Left kidney (tissue), 8 donors: ENCODE measurements around the gene ADARB1. TPM values are rescaled to one million over a fixed set of nuclear protein-coding genes. Genes with fewer than 3 reads are reported as not detected.
"Not testable (repeated sequence)": the region's sequence is repeated elsewhere in the genome, so short reads cannot be mapped to it uniquely, and the experiment has no call there.

ENCODE experiments used
- DNase-seq: peaks from one replicate; pipeline ENCODE4 v3.0.0-alpha.2; 2013
- long read RNA-seq, 8 donors: transcript quantifications; one replicate each; lab custom pipeline, GENCODE V29; 2026
- polyA plus RNA-seq: library from polyadenylated mRNA; unstranded; fragments of 120-200 nt; gene quantifications from one replicate; pipeline ENCODE4 v1.2.1, GENCODE V29; 2013; ENCODE audit not compliant: insufficient read length

ADARB1 gene
- polyA plus RNA-seq = 18.3 TPM
- long read RNA-seq, donor 1 = 0 reads
- long read RNA-seq, donor 2, full-length matches to known transcripts = 1 of 1 reads
- long read RNA-seq, donor 2, partial matches to known transcripts = 0 of 1 reads
- long read RNA-seq, donor 2, other reads (novel, unspliced or antisense) = 0 of 1 reads
- long read RNA-seq, donor 3, partial matches to known transcripts = 5 of 5 reads
- long read RNA-seq, donor 3, other reads (novel, unspliced or antisense) = 0 of 5 reads
- long read RNA-seq, donor 4 = 0 reads
- long read RNA-seq, donor 5 = 0 reads
- long read RNA-seq, donor 6 = 0 reads
- long read RNA-seq, donor 7 = 0 reads
- long read RNA-seq, donor 8 = 0 reads

GRCh38 chr21:45074048-45074817 lies at the start of gene ADARB1:
ADARB1 (plus strand) TSS chr21:45074580; CDS start chr21:45171657, 97,077 bp downstream.
- DNase-seq = peak; percentile 50

GRCh38 chr21:45026066-45026745 lies 48.2 kb upstream of the ADARB1 start:
- DNase-seq = no peak

- DNase-seq = no peak
Measured at GRCh38 chr21:45026826-45027225, 47.6 kb upstream of the ADARB1 start.

GRCh38 chr21:45027241-45028196 lies 46.9 kb upstream of the ADARB1 start:
- DNase-seq = no peak

GRCh38 chr21:45028645-45029044 lies 45.7 kb upstream of the ADARB1 start:
- not testable (repeated sequence) for DNase-seq

- DNase-seq = no peak
Measured at GRCh38 chr21:45029298-45029947, 45.0 kb upstream of the ADARB1 start.

GRCh38 chr21:45029948-45030681 lies 44.3 kb upstream of the ADARB1 start:
- no peak for DNase-seq

GRCh38 chr21:45030682-45031570 lies 43.5 kb upstream of the ADARB1 start:
- DNase-seq = no peak

- DNase-seq = no peak
Measured at GRCh38 chr21:45031571-45032191, 42.7 kb upstream of the ADARB1 start.

- no peak for DNase-seq
Measured at GRCh38 chr21:45032332-45032731, 42.0 kb upstream of the ADARB1 start.

- DNase-seq = no peak
Measured at GRCh38 chr21:45032977-45033710, 41.2 kb upstream of the ADARB1 start.

GRCh38 chr21:45033791-45034555 lies 40.4 kb upstream of the ADARB1 start:
- DNase-seq = no peak

GRCh38 chr21:45034556-45035476 lies 39.6 kb upstream of the ADARB1 start:
- DNase-seq = no peak

- DNase-seq = no peak
Measured at GRCh38 chr21:45035477-45035848, 38.9 kb upstream of the ADARB1 start.

- DNase-seq = no peak
Measured at GRCh38 chr21:45036630-45037029, 37.8 kb upstream of the ADARB1 start.

- DNase-seq = no peak
Measured at GRCh38 chr21:45037986-45038385, 36.4 kb upstream of the ADARB1 start.
